Progenitor cell of endocrine pancreas (in vitro differentiated cells): ENCODE measurements around the gene FN1. TPM values are rescaled to one million over a fixed set of nuclear protein-coding genes. Genes with fewer than 3 reads are reported as not detected.

Experiments
- DNase-seq: peaks from one replicate; pipeline ENCODE4 v3.0.0; 2021; ENCODE audit warnings: low spot score; ENCODE audit not compliant: unreplicated experiment
- H3K27ac Mint-ChIP-seq: 2 replicates; pipeline ENCODE4 v1.8.0; 2021; ENCODE audit warnings: mild to moderate bottlenecking, moderate library complexity, mixed read lengths
- H3K27me3 Mint-ChIP-seq: 2 replicates; pipeline ENCODE4 v1.8.0; 2021; ENCODE audit warnings: mixed read lengths
- H3K36me3 Mint-ChIP-seq: 2 replicates; pipeline ENCODE4 v1.8.0; 2022; ENCODE audit warnings: mixed read lengths; ENCODE audit not compliant: insufficient read depth
- H3K4me1 Mint-ChIP-seq: 2 replicates; pipeline ENCODE4 v1.8.0; 2021; ENCODE audit warnings: low read depth, mixed read lengths
- H3K4me3 Mint-ChIP-seq: 2 replicates; pipeline ENCODE4 v1.8.0; 2021; ENCODE audit warnings: low read depth, mild to moderate bottlenecking, moderate library complexity, mixed read lengths
- H3K9me3 Mint-ChIP-seq: 2 replicates; pipeline ENCODE4 v1.8.0; 2021; ENCODE audit warnings: low read depth, mixed read lengths
- CTCF ChIP-seq: fragments of 200-600 bp; sonication (generic); IDR thresholded peaks from one replicate; pipeline ENCODE4 v1.5.0; 2021; ENCODE audit warnings: antibody characterized with exemption, mild to moderate bottlenecking; ENCODE audit not compliant: unreplicated experiment
- total RNA-seq: library from RNA; stranded (reverse); gene quantifications from 2 replicates; pipeline ENCODE4 v1.2.1, GENCODE V29; 2021

FN1 gene
- total RNA-seq, 1 donor from 2014 or later, result 2,744 TPM

DNA sequence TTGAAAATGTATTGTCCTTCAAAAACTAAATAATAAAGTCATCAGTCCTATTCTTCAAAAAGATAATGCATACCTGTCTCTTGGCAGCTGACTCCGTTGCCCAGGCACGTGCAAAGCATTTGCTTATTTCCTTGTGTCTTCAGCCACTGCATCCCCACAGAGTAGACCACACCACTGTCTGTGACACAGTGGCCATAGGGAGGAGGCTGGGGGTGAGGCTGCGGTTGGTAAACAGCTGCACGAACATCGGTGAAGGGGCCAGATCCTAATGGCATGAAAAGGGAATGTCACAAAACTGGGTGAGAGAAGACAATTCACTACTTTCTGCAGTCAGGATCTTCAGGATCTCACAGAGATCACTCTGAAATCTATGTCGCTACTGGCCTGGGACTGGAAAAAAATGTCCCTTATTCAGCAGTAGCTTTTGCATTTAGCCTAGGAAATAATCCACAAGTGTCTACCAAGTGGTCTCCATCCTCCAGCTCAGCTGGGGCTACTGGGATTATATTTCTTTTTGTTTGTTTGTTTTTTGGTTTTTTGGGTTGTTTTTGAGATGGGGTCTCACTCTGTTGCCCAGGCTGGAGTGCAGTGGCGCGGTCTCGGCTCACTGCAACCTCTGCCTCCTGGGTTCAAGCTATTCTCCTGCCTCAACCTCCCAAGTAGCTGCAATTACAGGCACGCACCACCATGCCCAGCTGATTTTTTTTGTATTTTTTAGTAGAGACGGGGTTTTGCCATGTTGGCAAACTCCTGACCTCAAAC, 10.7 kb downstream of the FN1 start:
- Mint-ChIP-seq H3K27ac (peak overlapping the region; percentile 89), H3K27me3 (no peaks in the 10 kb centered on the region), H3K36me3 (peaks cover 70% of the 10 kb centered on the region), H3K4me1 (peaks cover 54% of the 10 kb centered on the region), H3K9me3 (no peaks in the 10 kb centered on the region), H3K4me3 (no peak overlapping the region)
- DNase-seq, result no peak
- no peak for TF ChIP-seq CTCF

GRCh38 chr2:215423928-215424540, 11.8 kb downstream of the FN1 start:
- peaks cover 66% of the 10 kb centered on the region for H3K36me3 Mint-ChIP-seq
- H3K27ac Mint-ChIP-seq, result peak overlapping the region; percentile 57

DNA sequence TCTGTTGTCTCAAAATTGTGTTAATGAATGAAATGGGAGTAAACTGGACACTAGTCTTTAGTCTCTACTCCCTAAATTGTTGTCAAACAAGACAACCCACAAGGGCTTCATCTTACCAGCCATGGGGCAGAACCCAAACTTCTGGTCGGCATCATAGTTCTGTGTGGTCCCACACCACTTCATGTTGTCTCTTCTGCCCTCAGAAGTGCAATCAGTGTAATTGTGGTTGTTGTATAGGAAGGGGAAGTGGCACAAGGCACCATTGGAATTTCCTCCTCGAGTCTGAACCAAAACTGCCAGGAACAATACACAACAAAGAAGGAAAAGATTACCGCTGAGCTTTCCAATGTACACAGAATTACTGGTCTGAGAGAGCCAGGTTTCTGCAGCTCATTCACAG, 12.6 kb downstream of the FN1 start:
- Mint-ChIP-seq H3K4me3 (no peak overlapping the region), H3K36me3 (peaks cover 63% of the 10 kb centered on the region), H3K4me1 (peaks cover 64% of the 10 kb centered on the region), H3K27ac (peak overlapping the region; percentile 62), H3K27me3 (no peaks in the 10 kb centered on the region), H3K9me3 (no peaks in the 10 kb centered on the region)
- DNase-seq, result no peak
- no peak for TF ChIP-seq CTCF

More at GRCh38 chr2:215423928-215424540, 11.8 kb downstream of the FN1 start:
- Mint-ChIP-seq H3K4me1 (peaks cover 57% of the 10 kb centered on the region), H3K27me3 (no peaks in the 10 kb centered on the region), H3K9me3 (no peaks in the 10 kb centered on the region), H3K4me3 (no peak overlapping the region)
- no peak for DNase-seq
- no peak for TF ChIP-seq CTCF

- Mint-ChIP-seq H3K4me1 (peaks cover 64% of the 10 kb centered on the region), H3K36me3 (peaks cover 59% of the 10 kb centered on the region), H3K27me3 (no peaks in the 10 kb centered on the region), H3K9me3 (no peaks in the 10 kb centered on the region), H3K27ac (no peak overlapping the region), H3K4me3 (no peak overlapping the region)
- no peak for TF ChIP-seq CTCF
- DNase-seq, result no peak
These were observed 13.2 kb downstream of the FN1 start for GRCh38 chr2:215422676-215423075.

DNA sequence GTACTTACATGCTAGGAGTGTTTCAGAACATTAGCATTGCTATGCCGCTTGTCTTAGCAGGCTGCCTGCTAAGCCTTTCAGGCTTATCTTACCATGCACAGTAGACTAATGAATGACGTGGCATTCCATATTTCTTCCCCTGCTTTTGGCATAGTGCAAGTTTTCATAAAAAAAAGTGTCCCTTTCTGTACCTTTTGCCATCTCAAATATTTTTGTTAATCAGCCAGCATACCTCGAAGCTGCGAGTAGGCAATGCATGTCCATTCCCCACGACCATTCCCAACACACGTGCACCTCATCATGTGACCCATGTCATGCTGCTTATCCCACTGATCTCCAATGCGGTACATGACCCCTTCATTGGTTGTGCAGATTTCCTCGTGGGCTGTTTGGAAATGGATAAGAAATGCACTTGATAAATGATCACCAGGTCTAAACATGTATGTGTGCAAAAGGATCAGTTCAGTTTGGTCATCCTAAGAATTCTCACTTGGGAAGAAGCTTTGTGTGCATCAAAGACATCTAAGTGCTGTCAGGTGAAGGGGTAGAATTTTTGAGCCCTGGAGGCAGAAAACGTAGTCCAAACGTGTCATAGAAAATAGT, 13.9 kb downstream of the FN1 start:
- no peak overlapping the region for H3K4me3 Mint-ChIP-seq

More for the DNA sequence above, 13.9 kb downstream of the FN1 start:
- peaks cover 61% of the 10 kb centered on the region for H3K36me3 Mint-ChIP-seq
- H3K9me3 Mint-ChIP-seq, result no peaks in the 10 kb centered on the region
- TF ChIP-seq CTCF, result no peak
- H3K27me3 Mint-ChIP-seq, result no peaks in the 10 kb centered on the region
- no peak for DNase-seq
- H3K4me1 Mint-ChIP-seq, result peaks cover 68% of the 10 kb centered on the region
- peak overlapping the region; percentile 95 for H3K27ac Mint-ChIP-seq
